K562 (cell line): ENCODE data around the gene TGM1. TPM values are rescaled to one million over a fixed set of nuclear protein-coding genes. Genes with fewer than 3 reads are reported as not detected.
"Not testable (repeated sequence)": the region's sequence is repeated elsewhere in the genome, so short reads cannot be mapped to it uniquely, and the experiment has no call there.

Experiments
- ATAC-seq: fragments of 200-7000 bp; cut with Tn5 transposase; 3 replicates; pipeline ENCODE4 v1.9.1; 2020; ENCODE audit warnings: moderate library complexity
- BruUV-seq: library from RNA; stranded (reverse); fragments of 400-500 nt; replicated peaks from 2 replicates; lab custom pipeline; 2021; lab: Mats Ljungman, UMichigan
- CTCF ChIA-PET: fragments of 300-600 bp; formaldehyde crosslinking; extraction: SDS; loops from one replicate; lab custom pipeline; 2021; ENCODE audit warnings: low intra/inter-chr PET ratio; lab: Yijun Ruan, JAX
- POLR2A ChIA-PET: fragments of 300-600, 350-650 bp; sonication (Branson Sonifier 250); formaldehyde crosslinking; extraction: SDS; loops from one replicate; lab custom pipeline; 2021; ENCODE audit warnings: antibody characterized with exemption, inconsistent platforms; lab: Yijun Ruan, JAX
- DNase-seq, 4 experiments: peaks; one replicate each; pipeline versions ENCODE4 v3.0.0 to v3.0.0-alpha.2; 2011 to 2018; ENCODE audit warnings: low spot score in 3 of 4, mixed read lengths in 3 of 4; ENCODE audit errors: extremely low read depth in 1 of 4
- FAIRE-seq: peaks from 2 replicates; lab custom pipeline; 2011; peaks lifted over from hg19 to GRCh38; lab: Jason Lieb, UNC
- H2AFZ ChIP-seq: 2 replicates; pipeline ENCODE4 v1.6.0; 2011; ENCODE audit warnings: low read depth, low read length, control low read depth, inconsistent platforms
- H3K27ac ChIP-seq: fragments of 200-600 bp; 3 replicates; pipeline ENCODE4 v1.8.0; 2011; ENCODE audit warnings: low read depth, mild to moderate bottlenecking, control low read depth, inconsistent platforms, low read length, moderate library complexity, mixed read lengths; ENCODE audit errors: extremely low read depth
- H3K27me3 ChIP-seq, 2 experiments: fragments of 300-600 bp in 1 of 2; 2 replicates in 1 of 2; 3 replicates in 1 of 2; pipeline versions ENCODE4 v1.6.0 to v1.8.0; 2011; ENCODE audit warnings: inconsistent platforms in 2 of 2, low read length in 2 of 2, mild to moderate bottlenecking in 1 of 2, mixed read lengths in 1 of 2, moderate library complexity in 1 of 2; ENCODE audit not compliant: control insufficient read depth in 2 of 2, insufficient read depth in 2 of 2
- H3K36me3 ChIP-seq: fragments of 300-600 bp; 3 replicates; pipeline ENCODE4 v1.8.0; 2011; ENCODE audit warnings: mild to moderate bottlenecking, low read length, inconsistent platforms; ENCODE audit not compliant: control insufficient read depth, insufficient read depth
- H3K4me1 ChIP-seq, 2 experiments: fragments of 200-600 bp in 1 of 2; replicated peaks in 1 of 2; 2 replicates in 1 of 2; 3 replicates in 1 of 2; pipeline versions ENCODE4 v1.5.1 to v1.8.0; 2011; ENCODE audit warnings: inconsistent platforms in 2 of 2, low read length in 2 of 2, mild to moderate bottlenecking in 1 of 2, mixed read lengths in 1 of 2, moderate library complexity in 1 of 2; ENCODE audit not compliant: control insufficient read depth in 2 of 2, insufficient read depth in 2 of 2
- H3K4me2 ChIP-seq: 2 replicates; pipeline ENCODE4 v1.6.1; 2011; ENCODE audit warnings: low read length, control low read depth, inconsistent platforms, mixed read lengths; ENCODE audit not compliant: insufficient read depth
- H3K4me3 ChIP-seq: fragments of 200-600 bp; sonication (generic), shearing (Covaris generic); 2 replicates; pipeline ENCODE4 v1.5.1; 2016; ENCODE audit warnings: control low read depth, inconsistent platforms
- H3K79me2 ChIP-seq: fragments of 200-600 bp; 3 replicates; pipeline ENCODE4 v1.8.0; 2011; ENCODE audit warnings: low read length, inconsistent platforms; ENCODE audit not compliant: control insufficient read depth, insufficient read depth
- H3K9ac ChIP-seq, 2 experiments: 2 replicates each; pipeline versions ENCODE4 v1.6.0 to v1.6.1; 2011; ENCODE audit warnings: low read depth in 2 of 2, low read length in 2 of 2, control low read depth in 1 of 2, inconsistent platforms in 1 of 2, mild to moderate bottlenecking in 1 of 2, mixed read lengths in 1 of 2; ENCODE audit not compliant: insufficient read depth in 1 of 2
- H3K9me1 ChIP-seq: one replicate; pipeline ENCODE4 v1.6.0; 2011; ENCODE audit warnings: inconsistent platforms, mild to moderate bottlenecking, low read length, moderate library complexity; ENCODE audit not compliant: control insufficient read depth, insufficient read depth
- H3K9me3 ChIP-seq: replicated peaks from 2 replicates; pipeline ENCODE4 v1.5.1; 2011; ENCODE audit warnings: low read depth, low read length, inconsistent platforms; ENCODE audit not compliant: control insufficient read depth, insufficient read depth
- H4K20me1 ChIP-seq: replicated peaks from 2 replicates; pipeline ENCODE4 v1.6.1; 2011; ENCODE audit warnings: low read length, inconsistent platforms, mixed read lengths; ENCODE audit not compliant: control insufficient read depth, insufficient read depth
- C11orf30 ChIP-seq: fragments of 450-650 bp; IDR thresholded peaks from 2 replicates; pipeline ENCODE4 v1.6.1; 2016; ENCODE audit warnings: low read depth, mild to moderate bottlenecking
- CEBPB ChIP-seq: fragments of 450-650 bp; IDR thresholded peaks from 2 replicates; pipeline ENCODE4 v1.6.1; 2016; ENCODE audit warnings: missing genetic modification characterization, missing compliant biosample characterization
- FOXA1 ChIP-seq: fragments of 450-650 bp; IDR thresholded peaks from 2 replicates; pipeline ENCODE4 v1.6.1; 2016; ENCODE audit warnings: mild to moderate bottlenecking, borderline replicate concordance
- HLTF ChIP-seq: fragments of 450-650 bp; IDR thresholded peaks from 2 replicates; pipeline ENCODE4 v1.6.1; 2016
- MYBL2 ChIP-seq, 2 experiments: fragments of 450-650 bp in 1 of 2; sonication (generic) in 1 of 2; formaldehyde crosslinking in 1 of 2; IDR thresholded peaks; 2 replicates each; pipeline versions ENCODE4 v1.6.1 to v1.8.1; 2017 to 2022; ENCODE audit warnings: borderline replicate concordance in 1 of 2, inconsistent platforms in 1 of 2, low read depth in 1 of 2, mild to moderate bottlenecking in 1 of 2, missing genetic modification reagents in 1 of 2, moderate library complexity in 1 of 2
- POLR2AphosphoS5 ChIP-seq: IDR thresholded peaks from 2 replicates; pipeline ENCODE4 v1.6.1; 2011; ENCODE audit warnings: mild to moderate bottlenecking, low read depth, low read length, moderate library complexity; ENCODE audit not compliant: control insufficient read depth, insufficient read depth
- PTBP1 ChIP-seq: fragments of 200-400 bp; formaldehyde crosslinking; IDR thresholded peaks from 2 replicates; pipeline ENCODE4 v1.6.1; 2017; ENCODE audit warnings: low read depth, low read length
- SP2 ChIP-seq: IDR thresholded peaks from 2 replicates; pipeline ENCODE4 v1.6.1; 2011; ENCODE audit warnings: mild to moderate bottlenecking, low read depth, low read length, moderate library complexity; ENCODE audit not compliant: poor library complexity, severe bottlenecking; ENCODE audit errors: extremely low read depth
- ZNF133 ChIP-seq: fragments of 250-450 bp; sonication (Bioruptor Pico); IDR thresholded peaks from 2 replicates; pipeline ENCODE4 v1.4.0; 2020; ENCODE audit warnings: mild to moderate bottlenecking
- ZNF175 ChIP-seq: fragments of 200-800 bp; sonication (Bioruptor generic); IDR thresholded peaks from 2 replicates; pipeline ENCODE4 v1.6.1; 2016; ENCODE audit warnings: low read depth, mild to moderate bottlenecking, missing genetic modification characterization, missing compliant biosample characterization
- ZNF316 ChIP-seq: fragments of 450-650 bp; IDR thresholded peaks from 2 replicates; pipeline ENCODE4 v1.6.1; 2016
- WGBS: fragments of 100-300 bp; shearing (Covaris generic); methylation state at CpG from one replicate; pipeline ENCODE4 v1.1.6; 2016; ENCODE audit warnings: low coverage, mixed read lengths; ENCODE audit not compliant: insufficient coverage; ENCODE audit errors: missing lambda C conversion rate; 5-methylcytosine and 5-hydroxymethylcytosine counted together
- in situ Hi-C: fragments of 300-500 bp; cut with MboI; formaldehyde crosslinking; loops from 4 replicates; pipeline ENCODE4 v1.15.0; 2018; ENCODE audit warnings: inconsistent platforms, mixed read lengths
- intact Hi-C: fragments of 100-400 bp; cut with micrococcal nuclease; formaldehyde crosslinking; loops from 2 replicates; pipeline ENCODE4 v1.14.2; 2022
- polyA plus RNA-seq, 8 experiments: library from polyadenylated mRNA; depleted of rRNA in 4 of 8; stranded (reverse) in 5 of 8; unstranded in 3 of 8; fragments of >200 nt; fragmentation: Nextera tagmentation in 2 of 8; fragmentation: Illumina TruSeq in 1 of 8; extraction: Ambion mirVana in 2 of 8; extraction: Trizol in 1 of 8; gene quantifications; 2 replicates each; pipeline versions ENCODE4 v1.2.1 to v1.2.3, GENCODE V29; 2011 to 2014; ENCODE audit warnings: inconsistent platforms in 1 of 8, missing spikeins in 1 of 8
- total RNA-seq, 7 experiments: library from RNA; depleted of rRNA in 6 of 7; stranded (reverse); fragments of >200 nt in 6 of 7; fragmentation: Illumina TruSeq in 2 of 7; extraction: Trizol in 2 of 7; gene quantifications; 2 replicates each; pipeline versions ENCODE4 v1.2.1 to v1.2.3, GENCODE V29; 2011 to 2021; ENCODE audit warnings: low replicate concordance in 1 of 7

Gene TGM1
- total and polyA plus RNA-seq, 9 of the 15 experiments (the other 6 are each of a cell fraction or from before 2014, with no cell fraction given): 0.13 to 4.4 (median 0.88) TPM

GRCh38 chr14:24246765-24247212 lies 16.2 kb downstream of the TGM1 start:
- no peaks in the 10 kb centered on the region for H3K9me1 ChIP-seq
- no peak overlapping the region for H3K27ac ChIP-seq
- no CpG with 5 or more reads among the region's 3 CpGs for WGBS
- H3K36me3 ChIP-seq: no peaks in the 10 kb centered on the region; the same call in 2 of the 3 replicates
- H4K20me1 ChIP-seq: no peaks in the 10 kb centered on the region; the same call in 1 of the 2 replicates
- no peak overlapping the region for H2AFZ ChIP-seq
- no peaks in the 10 kb centered on the region for H3K27me3 ChIP-seq
- ChIA-PET CTCF (interaction anchor here (0.6 kb wide), 1 partner anchor 84 kb away, joined by 4 read pairs; no protein-coding TSS in a partner anchor), POLR2A (interaction anchor here (0.9 to 1.1 kb wide), 2 partner anchors 17 to 25 kb away, joined by 3 to 5 read pairs; partner anchors contain the start of gene RABGGTA)
- H3K4me1 ChIP-seq: peaks cover 9 to 10% of the 10 kb centered on the region in 2 experiments; a peak in 4 of 5 replicates
- H3K79me2 ChIP-seq: peaks cover 3% of the 10 kb centered on the region; the same call in 2 of the 3 replicates
- ATAC-seq (no peak), DNase-seq (no peak), FAIRE-seq (no peak)
- H3K4me2 ChIP-seq: no peak overlapping the region
- H3K9me3 ChIP-seq: no peaks in the 10 kb centered on the region
- in situ Hi-C loops: loop anchor here (10.0 kb wide), 1 partner anchor 188 kb away; no protein-coding TSS in a partner anchor
- intact Hi-C loops: no loop called here
- TF ChIP-seq HLTF: no peak
- no peak for TF ChIP-seq MYBL2 (IDR thresholded peaks at IDR 0.05; ENCODE audit: low read depth)
- TF ChIP-seq MYBL2 (CRISPR knock-in tag; IDR thresholded peaks at IDR 0.05; ENCODE audit: borderline replicate concordance): no peak
- TF ChIP-seq FOXA1: no peak
- no peak for TF ChIP-seq POLR2AphosphoS5
- TF ChIP-seq C11orf30: 0 out of 2 replicates have a peak, but pooled peaks have one; percentile 24
- TF ChIP-seq CEBPB (tag): no peak
- no peak for TF ChIP-seq SP2
- peak; percentile 25; the same call in 1 of the 2 replicates for TF ChIP-seq ZNF316
- TF ChIP-seq ZNF175: no peak
- TF ChIP-seq ZNF133 (CRISPR knock-in tag): no peak
- TF ChIP-seq PTBP1: no peak
- no TSS peak for BruUV-seq
- H3K9ac ChIP-seq: no peak overlapping the region
- H3K4me3 ChIP-seq: no peak overlapping the region

DNA sequence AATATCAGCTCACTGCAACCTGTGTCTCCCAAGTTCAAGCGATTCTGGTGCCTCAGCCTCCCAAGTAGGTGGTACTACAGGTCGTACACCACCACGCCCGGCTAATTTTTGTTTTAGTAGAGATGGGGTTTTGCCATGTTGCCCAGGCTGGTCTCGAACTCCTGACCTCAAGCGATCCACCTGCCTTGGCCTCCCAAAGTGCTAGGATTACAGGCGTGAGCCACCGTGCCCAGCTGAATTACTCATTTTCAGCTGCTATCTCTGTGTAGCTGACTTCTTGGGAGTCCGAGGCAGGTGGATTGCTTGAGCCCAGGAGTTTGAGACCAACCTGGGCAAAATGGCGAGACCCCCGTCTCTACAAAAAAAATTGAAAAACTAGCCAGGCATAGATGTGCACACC lies 17.6 kb downstream of the TGM1 start:
- intact Hi-C loops, H3K4me3 ChIP-seq, H4K20me1 ChIP-seq, CTCF ChIA-PET, BruUV-seq, H2AFZ ChIP-seq, ATAC-seq, H3K27me3 ChIP-seq, DNase-seq, H3K9ac ChIP-seq, H3K27ac ChIP-seq, H3K36me3 ChIP-seq, FAIRE-seq, H3K4me2 ChIP-seq, H3K9me1 ChIP-seq, H3K9me3 ChIP-seq: not testable (repeated sequence)
- 70% methylated on average over 9 of the region's 11 CpGs for WGBS
- POLR2A ChIA-PET: interaction anchor here (0.9 kb wide), 1 partner anchor 52 kb away, joined by 3 read pairs; no protein-coding TSS in a partner anchor
- in situ Hi-C loops: loop anchor here (10.0 kb wide), 1 partner anchor 189 kb away; no protein-coding TSS in a partner anchor
- peaks cover 10% of the 10 kb centered on the region; the same call in 2 of the 3 replicates for H3K79me2 ChIP-seq
- H3K4me1 ChIP-seq: peaks cover 13 to 15% of the 10 kb centered on the region in 2 experiments; a peak in 4 of 5 replicates
